ENCODE measurements around the gene RBM4B.

DNA sequence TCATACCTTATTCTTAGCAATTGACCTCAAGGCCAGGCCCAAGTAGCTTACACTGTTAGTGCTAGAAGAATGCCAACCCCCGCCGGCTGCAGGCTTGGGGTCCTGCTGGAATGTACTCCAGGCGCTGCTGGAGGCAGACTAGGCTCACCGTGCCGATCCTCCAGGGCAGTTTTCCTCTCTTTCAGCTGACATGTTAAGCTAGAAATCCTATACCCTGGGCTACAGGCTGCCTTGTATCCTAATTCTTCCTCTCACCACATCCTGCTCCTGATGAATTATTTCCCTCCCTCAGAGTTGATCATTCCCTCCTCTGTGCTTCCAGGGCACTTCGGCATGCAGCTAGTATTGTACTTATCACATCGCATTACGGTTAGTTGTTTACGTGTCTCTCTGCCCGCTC is 48.0 kb upstream of the RBM4B start:
- TF ChIP-seq POLR2AphosphoS5 (IDR thresholded peaks at IDR 0.05) (no peak), POLR2A (IDR thresholded peaks at IDR 0.05) (no peak)
- TF ChIP-seq, protein P1, sequence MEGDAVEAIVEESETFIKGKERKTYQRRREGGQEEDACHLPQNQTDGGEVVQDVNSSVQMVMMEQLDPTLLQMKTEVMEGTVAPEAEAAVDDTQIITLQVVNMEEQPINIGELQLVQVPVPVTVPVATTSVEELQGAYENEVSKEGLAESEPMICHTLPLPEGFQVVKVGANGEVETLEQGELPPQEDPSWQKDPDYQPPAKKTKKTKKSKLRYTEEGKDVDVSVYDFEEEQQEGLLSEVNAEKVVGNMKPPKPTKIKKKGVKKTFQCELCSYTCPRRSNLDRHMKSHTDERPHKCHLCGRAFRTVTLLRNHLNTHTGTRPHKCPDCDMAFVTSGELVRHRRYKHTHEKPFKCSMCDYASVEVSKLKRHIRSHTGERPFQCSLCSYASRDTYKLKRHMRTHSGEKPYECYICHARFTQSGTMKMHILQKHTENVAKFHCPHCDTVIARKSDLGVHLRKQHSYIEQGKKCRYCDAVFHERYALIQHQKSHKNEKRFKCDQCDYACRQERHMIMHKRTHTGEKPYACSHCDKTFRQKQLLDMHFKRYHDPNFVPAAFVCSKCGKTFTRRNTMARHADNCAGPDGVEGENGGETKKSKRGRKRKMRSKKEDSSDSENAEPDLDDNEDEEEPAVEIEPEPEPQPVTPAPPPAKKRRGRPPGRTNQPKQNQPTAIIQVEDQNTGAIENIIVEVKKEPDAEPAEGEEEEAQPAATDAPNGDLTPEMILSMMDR (IDR thresholded peaks at IDR 0.05): no peak

Measured in prostate gland (tissue), 2 donors.